ENCODE results near the gene PROZ. TPM values are rescaled to one million over a fixed set of nuclear protein-coding genes. Genes with fewer than 3 reads are reported as not detected.
A peak's percentile ranks its signal among the peaks of the same experiment; 100 is the strongest.

PROZ gene
- total RNA-seq, 4 donors from 2014 or later = not detected

DNA sequence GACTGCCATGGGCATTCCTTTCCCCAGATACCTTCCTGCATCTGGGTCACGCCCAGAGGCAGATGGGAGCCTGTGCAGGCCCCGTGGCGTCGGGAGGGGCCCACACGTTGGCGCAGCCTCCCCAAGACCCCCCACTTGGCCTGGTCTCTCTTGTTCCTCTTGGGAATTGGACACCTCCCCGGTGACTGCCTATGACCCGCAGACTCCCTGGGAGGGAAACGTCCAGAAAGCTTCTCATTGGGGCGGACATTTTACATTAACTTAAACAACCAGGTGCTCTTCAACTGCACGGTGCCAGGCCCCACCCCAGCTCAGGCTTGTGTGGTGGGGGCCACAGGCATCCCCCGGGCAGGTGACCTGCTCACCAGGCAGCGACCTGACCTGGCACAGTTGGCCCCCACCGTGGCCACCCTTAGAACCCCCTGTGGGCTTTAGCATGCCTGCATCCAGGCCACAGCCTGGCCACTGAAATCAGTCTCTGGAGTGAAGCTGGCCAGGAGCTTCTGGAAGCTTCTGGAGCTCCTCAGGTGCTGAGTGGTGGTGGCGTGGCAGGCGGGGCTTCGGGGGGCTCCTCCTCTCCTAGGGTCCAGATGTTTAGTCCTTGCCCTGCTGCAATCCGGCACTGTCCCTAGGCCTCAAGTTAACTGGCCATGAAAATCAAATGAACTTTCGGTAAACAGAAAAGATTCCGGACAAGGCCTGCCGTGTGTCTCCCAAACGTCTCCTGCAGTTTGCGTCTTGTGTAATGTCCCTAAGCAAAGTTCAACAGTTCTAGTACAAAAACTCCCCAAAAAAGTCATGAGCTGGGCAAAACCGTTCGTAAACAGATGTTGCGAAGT, 8.5 kb upstream of the PROZ start:
- WGBS, 2 donors = 86 to 87% methylated on average over 21 to 26 of the region's 26 CpGs
- Histone ChIP-seq H3K27ac (no peak overlapping the region), H3K9me3 (no peaks in the 10 kb centered on the region), H3K4me1 (peaks cover 0 to 21% (median 7%) of the 10 kb centered on the region in 4 donors), H3K4me3 (no peak overlapping the region), H3K36me3 (no peaks in the 10 kb centered on the region), H3K27me3 (peaks cover 0 to 5% of the 10 kb centered on the region in 2 donors)
- TF ChIP-seq, protein P1, sequence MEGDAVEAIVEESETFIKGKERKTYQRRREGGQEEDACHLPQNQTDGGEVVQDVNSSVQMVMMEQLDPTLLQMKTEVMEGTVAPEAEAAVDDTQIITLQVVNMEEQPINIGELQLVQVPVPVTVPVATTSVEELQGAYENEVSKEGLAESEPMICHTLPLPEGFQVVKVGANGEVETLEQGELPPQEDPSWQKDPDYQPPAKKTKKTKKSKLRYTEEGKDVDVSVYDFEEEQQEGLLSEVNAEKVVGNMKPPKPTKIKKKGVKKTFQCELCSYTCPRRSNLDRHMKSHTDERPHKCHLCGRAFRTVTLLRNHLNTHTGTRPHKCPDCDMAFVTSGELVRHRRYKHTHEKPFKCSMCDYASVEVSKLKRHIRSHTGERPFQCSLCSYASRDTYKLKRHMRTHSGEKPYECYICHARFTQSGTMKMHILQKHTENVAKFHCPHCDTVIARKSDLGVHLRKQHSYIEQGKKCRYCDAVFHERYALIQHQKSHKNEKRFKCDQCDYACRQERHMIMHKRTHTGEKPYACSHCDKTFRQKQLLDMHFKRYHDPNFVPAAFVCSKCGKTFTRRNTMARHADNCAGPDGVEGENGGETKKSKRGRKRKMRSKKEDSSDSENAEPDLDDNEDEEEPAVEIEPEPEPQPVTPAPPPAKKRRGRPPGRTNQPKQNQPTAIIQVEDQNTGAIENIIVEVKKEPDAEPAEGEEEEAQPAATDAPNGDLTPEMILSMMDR (IDR thresholded peaks at IDR 0.05) = no peak
- TF ChIP-seq EP300 (IDR thresholded peaks at IDR 0.05) = no peak
- no peak for TF ChIP-seq POLR2A (IDR thresholded peaks at IDR 0.05)
- DNase-seq (ENCODE audit: low spot score in 2 of 2) = no peak

DNA sequence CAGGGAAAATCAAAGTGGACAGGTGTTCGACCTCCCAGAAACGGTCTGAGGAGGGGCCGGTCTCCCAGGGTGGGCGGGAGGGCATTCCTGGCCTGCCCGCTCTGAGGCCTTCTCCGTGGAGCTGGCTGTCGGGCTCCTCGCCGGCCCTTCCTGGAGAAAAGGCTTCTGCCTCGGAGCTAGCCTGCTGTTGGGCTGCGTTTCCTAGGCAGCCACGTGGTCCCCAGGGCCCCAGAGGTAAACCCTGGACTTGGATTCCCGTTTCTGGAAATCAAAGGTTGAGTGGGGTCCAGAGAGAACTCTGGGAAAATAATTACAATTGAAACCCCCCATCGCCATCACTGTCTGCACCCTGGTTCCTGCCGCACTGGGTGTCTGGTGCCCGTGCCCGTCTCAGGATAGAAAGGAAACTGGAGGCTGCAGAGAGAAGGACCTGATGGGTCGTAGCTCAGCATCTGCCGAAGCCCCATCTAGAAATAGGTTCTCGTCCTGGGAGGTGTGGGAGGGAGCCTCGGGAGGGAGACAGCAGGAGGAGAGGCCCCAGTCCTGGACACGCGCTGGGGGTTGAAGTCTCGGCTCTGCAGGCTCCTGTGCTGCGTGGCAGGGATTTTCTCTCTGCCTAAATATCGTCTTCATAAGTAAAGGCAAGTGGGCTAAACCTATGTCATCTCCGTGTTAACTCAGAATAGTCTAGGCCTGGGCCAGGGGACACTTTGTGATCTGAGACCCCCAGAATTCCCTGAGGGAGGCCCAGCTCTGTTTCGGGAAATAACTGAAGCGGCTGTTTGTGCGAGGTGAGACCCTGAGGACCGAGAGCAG, 7.7 kb upstream of the PROZ start:
- Histone ChIP-seq H3K4me3 (no peak overlapping the region), H3K27ac (no peak overlapping the region), H3K36me3 (no peaks in the 10 kb centered on the region), H3K4me1 (peaks cover 0 to 21% (median 7%) of the 10 kb centered on the region in 4 donors), H3K9me3 (no peaks in the 10 kb centered on the region), H3K27me3 (peaks cover 0 to 5% of the 10 kb centered on the region in 2 donors)
- no peak for TF ChIP-seq EP300 (IDR thresholded peaks at IDR 0.05)
- no peak for TF ChIP-seq POLR2A (IDR thresholded peaks at IDR 0.05)
- TF ChIP-seq, protein P1 (IDR thresholded peaks at IDR 0.05) = no peak
- no peak for DNase-seq (ENCODE audit: low spot score in 2 of 2)
- 80 to 85% methylated on average over 31 of the region's 31 CpGs for WGBS, 2 donors

DNA sequence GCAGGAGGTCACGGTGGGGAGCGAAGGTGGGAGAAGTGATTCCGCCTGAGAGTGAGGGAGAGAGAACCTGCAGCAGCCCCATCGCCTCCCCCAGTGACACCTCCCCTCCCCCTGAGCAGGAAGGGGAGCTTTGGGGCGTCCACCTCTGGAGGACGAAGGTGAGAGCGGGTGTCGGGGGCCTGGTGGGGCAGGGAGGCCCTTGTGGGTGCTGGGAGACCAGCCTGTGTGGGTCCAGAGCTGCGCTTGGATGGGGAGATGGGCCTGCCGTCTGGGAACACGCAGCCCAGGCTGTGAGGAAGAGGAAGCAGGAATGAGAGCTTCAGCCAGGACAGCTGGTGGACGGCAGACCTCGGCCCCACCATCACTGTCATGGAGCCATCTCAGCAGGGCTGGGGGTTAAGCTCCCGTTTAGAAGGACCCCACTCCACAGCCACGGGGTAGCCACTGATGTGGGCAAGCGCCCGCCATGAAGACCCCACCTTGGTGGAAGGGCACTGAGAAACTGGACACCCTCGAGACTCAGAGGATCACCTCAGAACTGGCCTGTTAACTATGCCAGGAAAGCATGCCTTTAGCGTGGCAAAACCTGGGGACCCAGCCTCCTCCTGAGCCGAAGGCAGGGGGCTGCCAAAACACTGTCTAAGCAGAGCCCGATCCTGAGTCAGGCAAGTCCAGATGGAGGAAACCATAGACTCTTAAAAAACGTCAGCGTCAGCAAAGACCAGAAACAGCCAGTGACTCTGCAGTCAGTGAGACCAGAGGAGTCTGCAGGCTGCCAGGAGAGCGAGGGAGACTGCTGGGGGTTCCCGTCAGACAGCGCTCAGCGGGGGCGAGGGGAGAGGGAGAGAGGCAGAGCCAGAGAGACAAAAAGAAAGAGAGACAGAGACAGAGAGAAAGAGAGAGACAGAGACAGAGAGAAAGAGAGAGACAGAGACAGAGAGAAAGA, 6.4 kb upstream of the PROZ start:
- 65 to 69% methylated on average over 26 to 27 of the region's 28 CpGs for WGBS, 2 donors
- Histone ChIP-seq H3K4me1 (peaks cover 0 to 21% (median 7%) of the 10 kb centered on the region in 4 donors), H3K4me3 (peak overlapping the region in 1 of 4 donors; percentile 53), H3K36me3 (no peaks in the 10 kb centered on the region), H3K27ac (no peak overlapping the region), H3K9me3 (no peaks in the 10 kb centered on the region), H3K27me3 (peaks cover 0 to 5% of the 10 kb centered on the region in 2 donors)
- DNase-seq (ENCODE audit: low spot score in 2 of 2) = no peak
- TF ChIP-seq EP300 (IDR thresholded peaks at IDR 0.05) (no peak), POLR2A (IDR thresholded peaks at IDR 0.05) (no peak)
- TF ChIP-seq, protein P1 (IDR thresholded peaks at IDR 0.05) = no peak

DNA sequence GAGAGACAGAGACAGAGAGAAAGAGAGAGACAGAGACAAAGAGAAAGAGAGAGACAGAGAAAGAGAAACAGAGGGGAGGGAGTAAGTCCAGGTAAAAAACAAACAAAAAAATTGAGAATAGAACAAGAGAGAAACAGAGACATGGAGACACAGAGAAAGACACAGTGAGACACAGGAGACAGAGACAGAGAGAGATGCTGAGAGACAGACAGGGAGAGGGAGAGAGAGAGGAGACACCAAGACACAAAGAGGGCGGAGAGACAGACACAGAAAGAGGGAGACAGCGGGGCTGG, 5.8 kb upstream of the PROZ start:
- TF ChIP-seq POLR2A (IDR thresholded peaks at IDR 0.05) (no peak), EP300 (IDR thresholded peaks at IDR 0.05) (no peak)
- TF ChIP-seq, protein P1 (IDR thresholded peaks at IDR 0.05) = no peak
- Histone ChIP-seq H3K9me3 (no peaks in the 10 kb centered on the region), H3K27me3 (peaks cover 0 to 5% of the 10 kb centered on the region in 2 donors), H3K27ac (peak overlapping the region in 1 of 4 donors; percentile 83), H3K36me3 (no peaks in the 10 kb centered on the region), H3K4me1 (peaks cover 0 to 21% (median 7%) of the 10 kb centered on the region in 4 donors), H3K4me3 (peak overlapping the region; percentile 34 to 53 (median 48))
- WGBS, 2 donors = 33 to 40% methylated on average over 2 of the region's 2 CpGs
- no peak for DNase-seq (ENCODE audit: low spot score in 2 of 2)
